Measurements from ENCODE around the gene LRSAM1.

LRSAM1 gene

DNA sequence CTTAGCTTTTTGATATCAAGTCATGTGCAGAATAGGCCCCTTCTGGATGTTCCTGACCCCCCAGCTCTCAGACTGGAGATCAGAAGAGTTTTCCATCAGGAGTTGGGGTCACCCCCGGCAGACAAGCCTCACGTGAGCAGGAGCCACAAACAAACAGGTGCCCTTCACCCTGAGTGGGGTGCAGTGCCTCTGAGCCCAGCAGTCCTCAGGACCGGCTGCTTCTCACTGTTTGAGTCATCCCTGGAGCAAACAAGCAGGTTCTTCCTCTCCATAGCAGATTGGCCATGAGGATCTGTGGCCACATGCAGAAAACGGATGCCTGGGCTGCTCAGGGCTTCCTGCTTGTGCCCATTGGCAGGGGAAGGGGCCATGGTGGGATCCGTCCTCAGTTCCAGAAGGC, 47.0 kb downstream of the LRSAM1 start:
- no peak for DNase-seq

DNA sequence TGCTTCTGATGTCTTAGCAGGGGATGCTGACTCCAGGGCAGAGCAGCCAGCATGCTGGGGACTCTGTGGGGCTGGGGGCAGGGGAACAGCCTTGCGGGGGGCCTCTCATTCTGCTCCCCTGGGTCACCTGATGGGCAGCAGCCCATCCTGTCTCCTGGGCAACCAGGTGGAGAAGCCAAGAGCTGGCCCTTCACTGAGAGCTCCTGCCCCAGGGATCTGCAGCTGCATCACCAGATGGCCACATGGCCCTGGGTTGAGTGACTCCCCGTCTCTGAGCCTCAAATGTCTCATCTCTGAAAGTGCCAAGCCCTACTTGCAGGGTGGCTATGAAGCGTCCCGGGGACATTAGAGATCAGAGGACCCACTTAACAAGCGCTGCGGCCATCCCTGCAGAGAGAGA, 49.1 kb downstream of the LRSAM1 start:
- DNase-seq, result no peak

DNA sequence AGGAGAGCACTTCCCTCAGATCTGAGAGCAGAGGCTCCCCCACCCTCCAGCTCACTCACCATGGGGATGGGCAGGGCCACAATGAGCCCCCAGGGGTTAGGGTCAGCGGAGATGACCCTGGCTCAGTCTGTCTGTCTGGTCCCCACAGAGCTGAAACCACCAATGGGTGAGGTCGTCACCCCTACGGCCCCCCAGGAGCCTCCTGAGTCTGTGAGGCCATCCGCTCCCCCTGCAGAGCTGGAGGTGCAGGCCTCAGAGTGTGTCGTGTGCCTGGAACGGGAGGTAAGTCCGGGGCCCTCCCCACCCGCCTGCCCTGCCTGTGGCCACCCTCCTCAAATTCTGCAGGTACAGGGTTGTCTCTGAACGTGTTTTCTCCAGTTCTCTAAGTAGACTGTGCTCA, 49.6 kb downstream of the LRSAM1 start:
- no peak for DNase-seq

DNA sequence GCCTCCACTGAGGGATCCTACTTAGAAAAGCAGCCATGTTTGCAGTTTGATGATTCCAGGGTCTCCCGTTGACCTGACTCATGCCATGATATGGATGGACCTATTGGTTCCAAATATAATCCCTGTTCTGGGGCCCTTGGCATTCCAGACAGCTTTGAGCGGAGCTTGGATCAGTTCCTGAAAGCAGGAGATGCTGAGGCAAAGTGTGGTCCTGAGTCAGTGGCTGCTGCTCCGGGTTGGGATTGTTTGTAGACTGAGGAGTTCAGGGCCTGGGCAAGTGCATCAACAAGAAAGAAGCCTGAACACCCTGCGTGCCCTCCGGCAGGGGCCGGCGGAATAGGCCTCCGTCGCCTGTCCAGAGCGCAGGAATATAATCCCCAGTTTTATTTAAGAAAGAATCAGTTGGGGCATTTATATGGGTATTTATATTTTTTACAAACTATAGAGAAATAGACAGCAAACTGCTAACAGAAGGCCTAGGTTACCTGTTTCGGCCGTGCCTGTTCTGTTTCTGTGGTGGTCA, 50.6 kb downstream of the LRSAM1 start:
- no peak for DNase-seq

DNA sequence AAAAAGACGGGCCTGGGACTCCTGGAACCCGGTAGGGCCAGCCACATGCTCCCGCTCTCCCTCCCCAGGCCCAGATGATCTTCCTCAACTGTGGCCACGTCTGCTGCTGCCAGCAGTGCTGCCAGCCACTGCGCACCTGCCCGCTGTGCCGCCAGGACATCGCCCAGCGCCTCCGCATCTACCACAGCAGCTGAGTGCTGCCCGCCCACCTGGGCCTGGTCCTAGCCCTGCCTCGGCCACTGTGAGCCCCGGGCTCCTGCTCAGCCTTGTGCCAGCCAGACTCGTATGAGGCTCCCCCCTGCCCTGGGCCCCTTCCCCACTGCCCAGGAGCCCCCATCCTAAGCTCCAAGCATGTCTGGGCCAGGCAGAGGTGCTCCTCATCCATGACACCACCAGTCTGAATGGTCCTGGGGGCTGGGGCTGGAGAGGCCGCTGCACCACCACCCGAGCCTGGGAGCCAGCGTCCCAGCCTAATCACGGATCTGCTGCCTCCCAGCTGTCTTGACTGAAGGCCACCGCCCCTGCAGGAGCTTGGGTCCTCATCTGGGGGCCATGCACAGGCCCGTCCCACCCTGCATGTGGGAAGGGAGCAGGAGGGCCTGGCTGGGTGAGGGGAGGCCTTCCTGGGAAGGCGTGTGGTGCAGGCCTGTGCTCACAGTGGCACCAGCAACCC, 51.5 kb downstream of the LRSAM1 start:
- DNase-seq, result no peak

DNA sequence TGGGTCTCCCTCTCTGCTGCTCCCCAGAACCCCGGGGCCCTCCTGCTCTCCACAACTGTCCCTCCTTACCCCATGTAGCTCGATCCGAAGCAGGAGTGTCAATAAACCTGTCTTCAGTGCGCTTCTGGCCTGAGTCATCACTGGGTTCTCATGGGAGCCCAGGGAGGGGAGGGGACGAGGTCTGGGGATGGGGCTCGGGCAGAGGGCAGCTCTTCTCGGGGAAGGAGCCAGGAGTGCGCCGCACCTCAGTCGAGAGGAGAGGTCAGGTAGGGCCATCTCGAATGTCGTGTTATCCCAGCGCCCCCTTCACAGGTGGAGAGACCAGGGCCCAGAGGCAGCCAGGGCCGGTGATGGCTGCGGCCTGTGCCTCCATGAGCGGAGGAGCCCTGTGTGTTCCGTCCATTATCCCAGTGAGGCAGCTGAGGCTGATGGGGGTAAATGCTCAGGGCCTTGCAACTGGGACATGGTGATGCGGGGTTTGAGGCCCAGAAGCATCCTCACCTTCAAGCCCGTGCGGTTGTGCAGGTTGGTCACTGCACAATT, 52.1 kb downstream of the LRSAM1 start:
- DNase-seq, result no peak

DNA sequence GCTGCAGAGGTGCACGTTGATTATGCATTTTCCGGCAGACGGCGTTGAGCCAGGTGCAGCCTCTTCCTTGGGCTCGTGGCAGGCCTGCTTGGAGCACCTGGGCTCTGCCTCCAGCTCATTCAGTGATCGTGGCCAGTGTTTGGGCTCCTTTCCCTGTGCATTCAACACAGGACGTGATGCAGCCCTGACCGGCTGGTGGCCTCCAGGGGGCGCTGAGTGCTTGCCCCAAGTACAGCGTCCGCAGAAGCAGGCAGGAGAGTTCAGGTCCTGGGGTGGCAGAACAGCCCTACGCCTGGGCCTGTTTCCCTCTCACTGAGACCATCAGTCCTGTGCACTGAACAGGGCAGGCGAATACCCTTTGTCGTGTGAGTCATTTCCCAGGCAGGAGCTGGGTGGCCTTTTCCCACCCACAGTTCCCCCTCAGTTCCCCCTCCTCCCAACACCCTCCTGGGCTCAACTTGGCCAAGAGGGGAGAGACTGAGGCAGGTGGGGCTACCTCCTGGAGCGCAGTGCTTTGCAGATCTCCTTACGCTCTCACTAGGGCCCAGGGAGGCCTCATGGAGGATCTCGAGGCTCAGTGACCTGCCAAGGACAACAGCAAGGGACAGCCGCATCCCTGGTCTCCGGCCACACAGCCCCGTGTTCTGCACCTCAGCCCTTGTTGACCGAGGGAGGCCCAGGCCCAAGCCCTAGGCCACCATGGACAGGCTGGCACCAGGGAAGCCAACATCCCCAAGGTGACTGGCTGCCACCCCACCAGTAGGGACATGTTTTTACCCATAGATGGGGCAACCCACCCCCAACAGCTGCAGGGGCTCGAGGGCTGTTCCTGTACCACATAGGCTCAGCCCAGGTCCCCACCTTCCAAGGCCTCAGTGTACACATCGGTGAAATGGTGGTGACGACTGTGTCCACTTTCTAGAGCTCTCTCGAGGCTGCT, 52.9 kb downstream of the LRSAM1 start:
- peak; percentile 76 for DNase-seq

DNA sequence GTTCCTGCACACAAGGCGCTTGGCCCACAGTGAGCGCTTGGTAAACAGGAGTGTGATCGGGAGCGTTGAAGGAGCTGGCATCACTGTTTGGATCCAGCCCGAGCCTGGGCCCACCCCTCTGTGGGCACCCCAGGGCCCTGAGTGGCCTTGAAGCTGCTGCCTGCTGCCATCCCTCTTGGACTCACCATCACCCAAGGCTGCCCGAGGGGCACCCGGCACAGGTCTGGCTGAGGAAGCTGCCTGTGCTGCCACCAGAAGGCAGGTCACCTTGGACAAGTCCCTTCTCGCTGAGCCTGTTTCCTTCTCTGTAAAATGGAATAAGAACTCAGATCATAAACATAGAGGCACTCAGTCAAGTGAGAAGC, 53.6 kb downstream of the LRSAM1 start:
- no peak for DNase-seq

DNA sequence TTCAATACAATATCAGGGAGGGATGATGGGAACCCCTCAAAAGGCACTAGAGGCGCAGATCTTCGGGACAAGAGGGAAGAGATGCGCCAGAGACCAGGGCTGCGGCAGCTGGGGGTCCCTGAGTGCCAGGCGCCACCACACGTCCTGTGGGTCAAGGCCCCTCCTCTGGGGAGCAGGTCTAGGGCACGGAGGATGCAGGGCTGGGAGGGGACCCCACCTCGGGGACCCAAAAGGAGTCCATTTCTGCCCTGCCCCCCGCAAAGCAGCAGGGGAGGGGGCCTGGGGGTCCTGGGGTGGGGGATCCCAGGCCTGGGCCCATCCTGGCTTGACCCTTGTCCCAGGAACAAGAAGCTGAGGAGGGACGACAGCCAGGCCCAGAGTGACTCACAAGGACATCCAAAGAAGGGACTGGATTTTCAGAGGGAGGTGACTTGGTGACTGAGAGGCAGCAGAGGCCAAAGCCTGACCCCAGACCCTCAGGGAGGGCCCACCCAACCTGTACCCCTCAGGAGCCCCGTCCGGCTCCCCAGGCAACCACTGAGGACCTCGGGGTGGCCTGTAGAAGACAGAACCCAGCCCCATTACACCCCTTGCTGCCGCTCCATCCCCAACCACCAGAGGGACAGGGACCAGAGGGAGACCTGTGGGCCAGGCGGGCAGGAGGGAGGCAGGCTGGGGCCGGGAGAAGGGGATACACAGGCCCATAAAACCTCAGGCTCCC, 54.2 kb downstream of the LRSAM1 start:
- DNase-seq, result peak; percentile 51

DNA sequence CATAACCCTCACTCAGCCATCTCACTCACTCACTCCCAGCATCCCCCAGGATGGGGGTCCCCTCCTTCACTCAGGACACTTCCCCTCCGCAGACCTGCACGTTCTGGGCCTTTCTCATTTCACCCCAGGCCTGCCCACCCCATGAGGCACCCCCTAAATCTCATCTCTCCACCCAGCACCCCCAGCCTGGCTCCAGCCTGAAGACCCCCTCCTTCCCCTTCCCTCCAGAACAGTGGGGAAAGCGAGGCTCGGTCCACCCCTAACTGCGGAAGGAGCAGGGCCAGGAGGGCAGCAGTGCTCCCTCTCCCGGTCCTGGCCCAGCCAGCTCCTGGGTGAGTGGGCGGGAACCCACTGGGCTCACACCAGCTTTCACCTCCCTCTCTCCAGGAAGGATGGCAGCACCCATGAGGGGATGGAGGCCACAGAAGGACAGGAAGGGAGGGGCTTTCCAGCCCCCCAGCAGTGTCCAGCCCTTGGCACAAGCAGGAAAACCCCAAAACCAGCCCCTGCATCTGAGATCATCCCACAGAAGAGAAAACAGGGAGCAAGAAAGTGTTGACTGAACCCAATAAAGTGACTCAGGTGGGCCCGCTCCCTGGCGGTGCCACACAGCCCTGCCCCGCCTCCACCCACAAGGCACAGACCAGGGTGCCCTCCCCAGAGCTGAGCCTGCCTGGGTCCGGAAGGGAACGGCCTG, 55.0 kb downstream of the LRSAM1 start:
- no peak for DNase-seq

DNA sequence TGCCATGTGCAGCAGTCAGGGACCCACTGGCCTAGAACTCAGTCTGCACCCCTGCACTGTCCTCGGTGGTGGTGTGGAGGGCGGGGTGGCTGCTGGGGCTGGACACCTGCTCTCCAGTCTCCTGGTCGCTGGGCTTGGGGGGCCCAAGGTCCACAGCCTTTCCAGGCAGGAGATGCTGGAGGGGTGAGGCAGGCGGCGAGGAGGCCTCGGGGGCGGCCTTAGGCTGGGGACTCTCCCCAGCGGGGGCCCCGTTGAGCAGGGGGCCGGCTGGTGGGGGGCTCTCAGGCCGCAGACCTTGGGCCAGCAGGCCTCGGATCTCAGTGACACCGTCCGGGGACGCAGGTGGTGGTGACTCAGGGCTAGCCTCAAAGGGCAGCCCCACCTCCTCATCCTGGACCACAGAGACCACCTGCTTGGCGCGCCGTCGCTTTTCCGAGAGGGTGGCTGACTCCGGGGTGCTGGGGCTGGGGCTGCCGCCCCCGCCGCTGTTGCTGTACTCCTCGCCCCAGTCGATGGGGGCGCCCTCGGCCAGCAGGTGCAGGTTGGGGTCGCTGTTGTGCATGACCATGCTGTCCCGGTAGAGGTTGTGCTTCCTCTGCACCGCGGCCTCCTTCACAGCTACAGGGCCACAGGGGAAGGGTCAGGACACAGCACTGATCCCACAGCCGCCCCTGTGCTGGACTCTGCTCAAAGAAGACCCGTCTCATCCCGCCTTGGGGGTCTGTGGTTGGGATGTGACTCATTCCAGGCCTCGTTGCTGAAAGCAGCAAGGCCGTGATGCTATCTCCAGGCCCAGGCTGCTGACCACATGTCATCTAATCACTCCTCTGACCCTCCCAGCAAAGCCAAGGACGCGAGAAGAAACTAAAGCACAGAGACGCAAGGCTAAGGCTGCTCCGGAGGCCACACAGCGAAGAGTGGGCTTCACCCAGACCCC, 55.8 kb downstream of the LRSAM1 start:
- no peak for DNase-seq

DNA sequence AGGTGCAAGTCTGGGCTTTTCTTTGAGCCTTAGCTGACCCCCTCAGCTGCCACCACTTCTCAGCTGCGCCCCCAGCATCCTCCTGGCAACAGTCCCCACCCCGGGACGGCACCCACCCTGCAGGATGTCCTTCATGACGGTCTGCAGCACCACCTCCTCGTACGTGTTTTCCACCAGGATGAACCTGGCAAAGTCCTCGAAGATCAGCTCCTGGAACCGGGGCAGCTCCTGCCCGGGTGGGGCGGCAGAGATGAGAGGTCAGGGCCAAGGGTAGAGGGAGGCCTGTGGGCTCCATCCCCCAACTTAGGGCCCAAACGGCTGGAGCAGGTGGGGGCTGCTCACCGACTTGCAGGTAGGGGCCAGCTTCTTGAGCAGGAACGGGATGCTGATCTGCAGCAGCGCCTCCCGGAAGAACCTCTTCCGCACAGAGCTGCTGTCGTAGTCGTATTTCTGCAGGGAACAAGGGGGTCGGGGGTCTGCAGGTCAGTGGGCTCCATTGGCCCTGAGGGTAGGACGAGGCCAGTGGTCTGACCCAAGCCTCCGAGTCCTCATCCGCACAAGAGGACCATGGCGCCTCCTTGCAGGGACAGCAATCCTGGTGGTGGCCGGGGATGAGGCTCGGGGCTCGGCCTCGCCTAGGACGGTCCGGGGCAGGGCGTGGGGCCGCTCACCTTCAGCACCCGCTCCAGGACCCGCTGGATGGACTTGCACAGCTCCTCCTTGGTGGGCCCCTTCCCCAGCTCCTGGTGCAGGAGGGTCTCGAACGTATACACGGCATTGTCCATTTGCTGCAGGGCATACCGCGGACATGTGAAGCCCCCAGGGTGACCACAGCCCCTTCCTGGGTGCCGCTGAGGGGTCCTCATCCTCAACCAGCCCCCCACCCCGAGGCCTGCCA, 56.7 kb downstream of the LRSAM1 start:
- no peak for DNase-seq

DNA sequence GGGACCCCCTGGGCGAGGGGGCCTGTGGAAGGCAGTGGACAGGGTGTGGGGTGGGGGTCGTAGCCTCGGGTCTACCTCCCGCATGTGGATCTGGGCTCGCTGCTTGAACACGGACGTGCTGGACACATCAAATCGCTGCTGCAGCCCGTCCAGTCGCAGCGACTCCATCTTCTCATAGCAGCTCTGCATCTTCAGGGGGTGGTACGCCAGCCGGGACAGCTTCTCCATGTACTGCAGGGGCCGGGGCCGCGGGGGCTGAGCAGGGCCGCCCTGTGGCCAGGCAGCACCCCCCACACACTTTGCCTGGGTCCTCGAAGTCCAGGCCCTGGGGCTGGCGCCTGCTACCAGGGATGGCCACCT, 57.6 kb downstream of the LRSAM1 start:
- DNase-seq, result no peak

DNA sequence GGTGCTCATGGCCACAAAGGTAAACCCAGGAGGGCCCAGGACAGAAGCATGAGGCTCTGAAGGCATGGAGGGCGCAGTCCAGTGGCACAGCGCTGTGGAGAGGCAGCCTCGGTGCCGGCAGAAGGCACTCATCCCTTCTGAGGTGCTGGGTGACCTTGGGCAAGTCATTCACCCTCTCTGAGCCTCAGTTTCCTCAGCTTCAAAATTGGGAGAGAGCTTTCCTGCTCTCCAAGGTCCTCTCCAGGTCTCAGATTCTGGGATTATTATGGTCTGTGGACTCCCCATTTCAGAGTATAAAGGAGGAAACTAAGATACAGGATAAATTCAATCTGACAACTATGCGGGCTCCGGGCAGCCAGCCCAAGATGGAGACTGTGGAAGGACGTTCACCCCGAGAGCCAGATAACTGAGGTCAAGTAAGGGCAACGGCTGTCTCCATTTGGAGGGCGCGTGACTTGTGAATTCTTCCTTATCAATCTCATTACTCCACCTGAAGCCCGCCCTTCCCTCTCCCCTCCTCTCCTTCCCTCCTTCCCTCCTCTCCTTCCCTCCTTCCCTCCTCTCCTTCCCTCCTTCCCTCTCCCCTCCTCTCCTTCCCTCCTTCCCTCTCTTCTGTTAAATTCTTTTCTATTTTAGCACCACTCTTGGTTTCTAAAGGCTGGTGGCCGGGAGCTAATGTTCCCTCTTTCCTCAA, 58.1 kb downstream of the LRSAM1 start:
- no peak for DNase-seq

DNA sequence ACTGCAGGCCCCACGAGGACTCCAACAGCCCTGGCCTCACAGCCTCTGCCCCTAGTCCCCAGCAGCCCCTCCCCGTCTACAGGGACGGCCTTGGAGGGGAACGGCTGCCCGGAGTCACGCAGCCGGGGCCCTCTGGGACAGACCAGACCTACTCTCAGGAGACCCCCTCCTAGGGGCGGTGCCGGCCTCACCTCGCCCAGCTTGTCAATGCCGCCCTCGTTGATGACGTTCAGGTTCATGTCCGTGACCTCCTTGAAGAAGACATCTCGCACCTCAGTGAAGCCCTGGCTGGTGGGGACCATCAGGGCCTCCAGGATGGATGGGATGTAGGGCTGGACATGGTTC, 58.6 kb downstream of the LRSAM1 start:
- DNase-seq, result no peak

DNA sequence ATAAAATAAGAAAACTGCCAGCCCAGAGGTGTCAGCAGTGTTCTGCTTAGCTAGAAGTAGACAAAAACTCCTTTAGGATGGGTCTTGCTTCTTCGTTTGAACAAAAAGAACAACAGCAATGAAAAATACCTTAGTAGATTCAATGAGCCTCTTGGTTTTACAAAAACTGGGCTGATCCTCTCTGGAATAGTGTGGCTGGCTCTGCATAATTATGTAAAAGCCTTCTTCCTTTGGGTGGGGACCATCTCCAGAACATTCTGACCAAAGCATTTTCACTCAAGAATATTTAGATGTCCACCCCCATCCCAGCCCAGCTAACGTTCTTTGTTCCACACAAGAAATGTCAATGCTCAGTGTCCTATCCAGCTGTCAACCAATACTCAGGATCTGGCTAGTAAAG, 63.2 kb downstream of the LRSAM1 start:
- no peak for DNase-seq

DNA sequence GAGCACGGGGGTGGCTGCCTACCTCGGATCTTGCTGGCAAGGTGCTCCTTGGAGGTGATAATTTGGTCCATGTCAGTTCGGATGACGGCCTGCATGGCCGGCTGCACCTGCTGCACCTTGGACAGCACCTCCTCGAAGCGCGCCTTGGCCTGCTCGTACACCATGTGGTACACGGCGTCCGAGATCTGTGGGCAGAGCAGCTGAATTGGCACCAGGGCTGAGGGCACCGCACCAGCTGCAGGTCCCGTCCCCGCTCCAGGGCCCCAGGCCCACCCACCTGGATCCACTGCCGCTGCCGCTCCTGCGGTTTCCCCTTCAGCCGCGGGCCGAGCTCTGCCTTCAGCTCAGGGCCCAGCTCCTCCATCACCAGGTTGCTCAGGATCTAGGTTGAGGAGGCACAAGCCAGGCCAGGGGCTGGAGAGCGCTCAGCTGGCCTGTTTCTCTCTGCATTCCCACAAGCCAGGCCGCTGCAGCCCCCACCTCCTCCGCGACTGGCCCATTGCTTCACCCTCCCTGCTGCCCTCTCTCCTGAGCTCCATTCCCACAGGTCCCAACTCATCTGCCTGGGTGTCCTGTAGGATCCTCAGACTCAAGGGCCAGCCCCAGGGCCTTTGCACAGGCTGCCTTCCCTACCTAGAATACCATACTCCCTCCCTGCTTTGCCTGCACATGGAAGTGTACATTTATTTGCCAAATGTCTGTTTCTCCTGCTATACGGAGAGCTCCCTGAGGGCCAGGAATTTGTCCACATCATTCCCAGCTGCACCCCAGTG, 65.7 kb downstream of the LRSAM1 start:
- no peak for DNase-seq

DNA sequence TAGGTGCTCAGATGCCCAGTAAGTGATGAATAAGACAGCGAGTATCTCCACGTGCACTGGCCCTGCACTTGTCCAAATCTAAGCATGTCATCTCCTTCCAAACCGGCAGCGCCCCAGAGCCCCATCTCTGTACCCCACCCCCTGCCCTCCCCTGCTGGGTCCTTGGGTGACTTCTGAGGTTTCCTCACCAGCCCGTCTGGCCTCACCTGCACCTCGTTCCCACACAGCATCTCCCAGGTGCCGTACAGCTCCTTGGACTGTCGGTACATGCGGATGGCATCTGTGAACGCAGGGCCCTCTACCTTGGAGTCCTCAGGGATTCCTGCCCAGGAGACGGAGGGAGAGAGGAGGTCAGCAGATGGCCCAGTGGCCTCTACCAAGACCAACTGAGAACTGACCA, 66.3 kb downstream of the LRSAM1 start:
- no peak for DNase-seq

All from fibroblast of skin of back (primary cell).